Hepatocyte (in vitro differentiated cells): Measurements from ENCODE around the gene CD300H. TPM values are rescaled to one million over a fixed set of nuclear protein-coding genes. Genes with fewer than 3 reads are reported as not detected.

Source experiments
- DNase-seq: peaks from one replicate; pipeline ENCODE4 v3.0.0-alpha.2; 2016; ENCODE audit warnings: low spot score
- H2AFZ ChIP-seq: fragments of 200-600 bp; sonication (generic); 2 replicates; pipeline ENCODE4 v1.6.0; 2016; ENCODE audit warnings: antibody characterized with exemption, mild to moderate bottlenecking
- H3K27ac ChIP-seq: fragments of 200-600 bp; sonication (generic); 2 replicates; pipeline ENCODE4 v1.5.1; 2016; ENCODE audit warnings: mild to moderate bottlenecking
- H3K27me3 ChIP-seq: fragments of 200-600 bp; sonication (generic); 2 replicates; pipeline ENCODE4 v1.6.1; 2016
- H3K36me3 ChIP-seq: fragments of 200-600 bp; sonication (generic); replicated peaks from 2 replicates; pipeline ENCODE4 v1.5.1; 2016; ENCODE audit warnings: low read depth; ENCODE audit not compliant: insufficient read depth
- H3K4me1 ChIP-seq: fragments of 200-600 bp; sonication (generic); 2 replicates; pipeline ENCODE4 v1.5.1; 2016; ENCODE audit warnings: mild to moderate bottlenecking, moderate library complexity; ENCODE audit not compliant: insufficient read depth
- H3K4me2 ChIP-seq: fragments of 200-600 bp; sonication (generic); 2 replicates; pipeline ENCODE4 v1.6.0; 2016
- H3K4me3 ChIP-seq: fragments of 200-600 bp; sonication (generic); 2 replicates; pipeline ENCODE4 v1.5.1; 2016; ENCODE audit warnings: mild to moderate bottlenecking
- H3K79me2 ChIP-seq: fragments of 200-600 bp; sonication (generic); 2 replicates; pipeline ENCODE4 v1.6.0; 2017; ENCODE audit warnings: mild to moderate bottlenecking
- H3K9me2 ChIP-seq: fragments of 200-600 bp; sonication (generic); replicated peaks from 2 replicates; pipeline ENCODE4 v1.6.0; 2017; ENCODE audit warnings: mild to moderate bottlenecking; ENCODE audit not compliant: insufficient read depth
- H3K9me3 ChIP-seq: fragments of 200-600 bp; sonication (generic); 2 replicates; pipeline ENCODE4 v1.5.1; 2016; ENCODE audit warnings: low read depth, mild to moderate bottlenecking
- H4K20me1 ChIP-seq: fragments of 200-600 bp; sonication (generic); 2 replicates; pipeline ENCODE4 v1.6.0; 2016; ENCODE audit warnings: mild to moderate bottlenecking; ENCODE audit not compliant: insufficient read depth, poor library complexity, severe bottlenecking
- CTCF ChIP-seq: fragments of 200-600 bp; sonication (generic); IDR thresholded peaks from 2 replicates; pipeline ENCODE4 v1.5.1; 2016; ENCODE audit warnings: antibody characterized with exemption, mild to moderate bottlenecking; ENCODE audit not compliant: poor library complexity
- EZH2 ChIP-seq: fragments of 200-600 bp; sonication (generic); IDR thresholded peaks from 2 replicates; pipeline ENCODE4 v1.6.1; 2016; ENCODE audit warnings: antibody characterized with exemption, mild to moderate bottlenecking, borderline replicate concordance
- EZH2phosphoT487 ChIP-seq: fragments of 200-600 bp; sonication (generic); IDR thresholded peaks from one replicate; pipeline ENCODE4 v1.6.1; 2018; ENCODE audit warnings: antibody characterized with exemption, mild to moderate bottlenecking, low read depth, moderate library complexity; ENCODE audit not compliant: unreplicated experiment, severe bottlenecking
- WGBS: methylation state at CpG from one replicate; pipeline ENCODE4 v1.1.6; 2016; ENCODE audit warnings: low lambda C conversion rate; ENCODE audit errors: missing lambda C conversion rate; 5-methylcytosine and 5-hydroxymethylcytosine counted together
- polyA plus RNA-seq: library from polyadenylated mRNA; unstranded; fragments of >200 nt; fragmentation: Nextera tagmentation; extraction: Ambion mirVana; gene quantifications from 2 replicates; pipeline ENCODE4 v1.2.1, GENCODE V29; 2016
- total RNA-seq: library from RNA; depleted of rRNA; stranded (reverse); fragments of >200 nt; gene quantifications from 2 replicates; pipeline ENCODE4 v1.2.3, GENCODE V29; 2014

CD300H gene
- total and polyA plus RNA-seq, 2 experiments from 2014 or later, result 0.67 TPM; not detected in 1

- no peaks in the 10 kb centered on the region for H3K9me2 ChIP-seq
- H3K4me1 ChIP-seq, result no peaks in the 10 kb centered on the region
- DNase-seq, result no peak
- H3K4me3 ChIP-seq, result no peak overlapping the region
- no peak overlapping the region for H3K4me2 ChIP-seq
- H3K36me3 ChIP-seq, result no peaks in the 10 kb centered on the region
- no peak for TF ChIP-seq CTCF
- TF ChIP-seq EZH2phosphoT487, result no peak
- no peak for TF ChIP-seq EZH2
- H2AFZ ChIP-seq, result no peak overlapping the region
- H3K79me2 ChIP-seq, result no peaks in the 10 kb centered on the region
- H3K27ac ChIP-seq, result no peak overlapping the region
- H4K20me1 ChIP-seq, result no peaks in the 10 kb centered on the region
- no peaks in the 10 kb centered on the region for H3K27me3 ChIP-seq
- H3K9me3 ChIP-seq, result no peaks in the 10 kb centered on the region
- WGBS, result 91% methylated on average over 4 of the region's 4 CpGs
Measured at GRCh38 chr17:74515941-74516340, 51.4 kb downstream of the CD300H start.

GRCh38 chr17:74514632-74515334 is 52.5 kb downstream of the CD300H start:
- H3K79me2 ChIP-seq, result no peaks in the 10 kb centered on the region
- H3K27me3 ChIP-seq, result no peaks in the 10 kb centered on the region
- H3K27ac ChIP-seq, result no peak overlapping the region
- no peak for TF ChIP-seq EZH2
- no peak for TF ChIP-seq CTCF
- no peak for TF ChIP-seq EZH2phosphoT487
- no peaks in the 10 kb centered on the region for H4K20me1 ChIP-seq
- no peaks in the 10 kb centered on the region for H3K4me1 ChIP-seq
- no peak for DNase-seq
- no peaks in the 10 kb centered on the region for H3K9me3 ChIP-seq
- 94% methylated on average over 10 of the region's 10 CpGs for WGBS
- no peak overlapping the region for H3K4me2 ChIP-seq
- H3K9me2 ChIP-seq, result no peaks in the 10 kb centered on the region
- H2AFZ ChIP-seq, result no peak overlapping the region
- no peak overlapping the region for H3K4me3 ChIP-seq
- H3K36me3 ChIP-seq, result no peaks in the 10 kb centered on the region

GRCh38 chr17:74513987-74514631 is 53.2 kb downstream of the CD300H start:
- TF ChIP-seq EZH2phosphoT487, result no peak
- TF ChIP-seq EZH2, result no peak
- TF ChIP-seq CTCF, result no peak
- Histone ChIP-seq H3K4me2 (no peak overlapping the region), H3K27me3 (no peaks in the 10 kb centered on the region), H3K36me3 (no peaks in the 10 kb centered on the region), H3K9me2 (no peaks in the 10 kb centered on the region), H2AFZ (no peak overlapping the region), H3K4me1 (no peaks in the 10 kb centered on the region), H3K27ac (no peak overlapping the region), H4K20me1 (no peaks in the 10 kb centered on the region), H3K9me3 (no peaks in the 10 kb centered on the region), H3K4me3 (no peak overlapping the region), H3K79me2 (no peaks in the 10 kb centered on the region)
- 97% methylated on average over 3 of the region's 3 CpGs for WGBS
- DNase-seq, result peak; percentile 29
